T-cell (primary cell): ENCODE results near the gene MAPK9. TPM values are rescaled to one million over a fixed set of nuclear protein-coding genes. Genes with fewer than 3 reads are reported as not detected.

Experiments
- ATAC-seq, 4 experiments: fragments of 200-7000 bp in 3 of 4; fragments of 150-1000 bp in 1 of 4; cut with Tn5 transposase; replicated peaks in 1 of 4; 1 replicate in 3 of 4; 2 replicates in 1 of 4; pipeline ENCODE4 v1.10.0; 2021; ENCODE audit warnings: moderate library complexity in 3 of 4, mild to moderate bottlenecking in 2 of 4, moderate number of reproducible peaks in 1 of 4
- CTCF ChIA-PET, 2 donors: fragments of 300-600 bp; sonication (Branson Sonifier 250); formaldehyde crosslinking; loops; one replicate each; lab custom pipeline; 2022; ENCODE audit warnings: antibody characterized with exemption in 2 of 2; lab: Charles Lee
- POLR2A ChIA-PET, 2 donors: fragments of 300-600 bp; sonication (Branson Sonifier 250); formaldehyde crosslinking; loops; one replicate each; lab custom pipeline; 2022; ENCODE audit warnings: antibody characterized with exemption in 2 of 2; lab: Charles Lee
- DNase-seq, 35 experiments: peaks; one replicate each; pipeline versions ENCODE4 v3.0.0 to v3.0.0-alpha.2; 2013 to 2023
- H3K27ac ChIP-seq: one replicate; pipeline ENCODE4 v1.5.1; 2013; ENCODE audit warnings: low read length
- H3K27me3 ChIP-seq, 2 experiments: replicated peaks in 1 of 2; 1 replicate in 1 of 2; 2 replicates in 1 of 2; pipeline versions ENCODE4 v1.6.1 to v1.7.0; 2013; ENCODE audit warnings: low read length in 1 of 2, mixed read lengths in 1 of 2; ENCODE audit not compliant: control insufficient read depth in 2 of 2, insufficient read depth in 2 of 2; ENCODE audit errors: extremely low read depth in 1 of 2
- H3K36me3 ChIP-seq, 2 donors: 1 replicate in 1 of 2; 2 replicates in 1 of 2; pipeline versions ENCODE4 v1.6.1 to v1.7.0; 2013; ENCODE audit warnings: low read length in 1 of 2; ENCODE audit not compliant: control insufficient read depth in 2 of 2, insufficient read depth in 1 of 2; ENCODE audit errors: extremely low read depth in 1 of 2
- H3K4me1 ChIP-seq, 2 experiments: 1 replicate in 1 of 2; 2 replicates in 1 of 2; pipeline versions ENCODE4 v1.6.1 to v1.7.0; 2013; ENCODE audit warnings: low read length in 2 of 2, mixed read lengths in 1 of 2; ENCODE audit not compliant: insufficient read depth in 2 of 2, control insufficient read depth in 1 of 2; ENCODE audit errors: extremely low read depth in 1 of 2
- H3K4me3 ChIP-seq, 2 donors: 1 replicate in 1 of 2; 2 replicates in 1 of 2; pipeline versions ENCODE4 v1.5.1 to v1.7.0; 2013; ENCODE audit warnings: mild to moderate bottlenecking in 2 of 2, low read length in 1 of 2, moderate library complexity in 1 of 2; ENCODE audit not compliant: control insufficient read depth in 1 of 2; ENCODE audit errors: extremely low read depth in 1 of 2
- H3K9me3 ChIP-seq: 2 replicates; pipeline ENCODE4 v1.7.0; 2013
- H3K27ac Mint-ChIP-seq, 2 donors: one replicate each; pipeline ENCODE4 v1.8.0; 2020 to 2021; ENCODE audit warnings: mild to moderate bottlenecking in 2 of 2, mixed read lengths in 2 of 2
- H3K27me3 Mint-ChIP-seq, 2 donors: one replicate each; pipeline ENCODE4 v1.8.0; 2021 to 2022; ENCODE audit warnings: mixed read lengths in 2 of 2
- H3K36me3 Mint-ChIP-seq: one replicate; pipeline ENCODE4 v1.8.0; 2021; ENCODE audit warnings: mixed read lengths
- H3K4me1 Mint-ChIP-seq, 3 donors: one replicate each; pipeline ENCODE4 v1.8.0; 2020 to 2022; ENCODE audit warnings: mixed read lengths in 3 of 3, mild to moderate bottlenecking in 1 of 3
- H3K4me3 Mint-ChIP-seq, 3 donors: one replicate each; pipeline ENCODE4 v1.8.0; 2020 to 2022; ENCODE audit warnings: mild to moderate bottlenecking in 3 of 3, mixed read lengths in 3 of 3, moderate library complexity in 3 of 3
- H3K9me3 Mint-ChIP-seq, 3 donors: one replicate each; pipeline ENCODE4 v1.8.0; 2020 to 2022; ENCODE audit warnings: mixed read lengths in 3 of 3
- WGBS: methylation state at CpG from one replicate; pipeline ENCODE4 v1.1.5; 2013; ENCODE audit warnings: missing lambda C conversion rate; ENCODE audit not compliant: insufficient coverage; 5-methylcytosine and 5-hydroxymethylcytosine counted together
- total RNA-seq, 35 experiments: library from RNA in 6 of 35; stranded (reverse) in 6 of 35; fragments of 120-200 nt in 1 of 35; gene quantifications; one replicate each; pipeline versions ENCODE4 v1.2.1 to v1.2.4 and lab custom pipeline; 2013 to 2026

MAPK9 gene
- total RNA-seq, 5 donors from 2014 or later (not counting 1 experiment from before 2014, with no cell fraction given), result 28.3 to 35.8 (median 32.5) TPM

DNA sequence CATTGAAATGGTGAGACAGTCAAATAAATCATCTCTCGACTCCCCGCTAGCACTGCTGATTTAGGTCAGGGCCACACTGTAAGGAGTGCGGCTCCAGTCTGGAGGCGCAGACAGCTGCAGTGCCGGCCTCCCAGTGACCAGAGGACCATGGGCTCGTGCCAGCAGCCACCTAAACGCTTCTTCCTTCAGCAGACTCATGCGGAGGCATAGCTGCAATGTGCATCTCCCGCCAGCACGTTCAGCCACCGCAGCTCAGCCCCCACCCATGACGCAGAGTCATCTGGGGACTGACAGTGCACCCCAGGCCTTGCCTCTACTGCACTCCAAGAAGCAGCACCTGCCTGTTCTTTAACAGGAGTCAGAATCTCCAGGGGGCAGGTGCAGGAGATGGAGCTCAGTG lies 13.6 kb upstream of the MAPK9 start:
- no peak for ATAC-seq
- no peak for DNase-seq
- CTCF ChIA-PET, result no interaction called here

GRCh38 chr5:180304431-180305375 lies 12.8 kb upstream of the MAPK9 start:
- Histone ChIP-seq H3K9me3 (no peaks in the 10 kb centered on the region), H3K4me1 (no peaks in the 10 kb centered on the region), H3K4me3 (no peak overlapping the region), H3K36me3 (no peaks in the 10 kb centered on the region), H3K27ac (no peak overlapping the region), H3K27me3 (peaks cover 0 to 19% of the 10 kb centered on the region in 2 experiments)
- H3K36me3 Mint-ChIP-seq, result no peaks in the 10 kb centered on the region
- CTCF ChIA-PET, result interaction anchor here in 1 of 2 donors (1.2 kb wide), 1 partner anchor 24 kb away, joined by 3 read pairs; no protein-coding TSS in a partner anchor
- ATAC-seq (no peak), DNase-seq (no peak)
- H3K27me3 Mint-ChIP-seq, result peaks cover 0 to 10% of the 10 kb centered on the region in 2 donors
- no peaks in the 10 kb centered on the region for H3K4me1 Mint-ChIP-seq
- 90% methylated on average over 12 of the region's 18 CpGs for WGBS
- no peak overlapping the region for H3K27ac Mint-ChIP-seq
- no peak overlapping the region for H3K4me3 Mint-ChIP-seq
- H3K9me3 Mint-ChIP-seq, result no peaks in the 10 kb centered on the region
- POLR2A ChIA-PET, result no interaction called here

More for the DNA sequence above, 13.6 kb upstream of the MAPK9 start:
- no peaks in the 10 kb centered on the region for H3K36me3 ChIP-seq
- H3K4me1 Mint-ChIP-seq, result no peaks in the 10 kb centered on the region
- H3K27me3 Mint-ChIP-seq, result peaks cover 0 to 10% of the 10 kb centered on the region in 2 donors
- H3K36me3 Mint-ChIP-seq, result no peaks in the 10 kb centered on the region
- H3K27ac Mint-ChIP-seq, result no peak overlapping the region
- H3K4me3 Mint-ChIP-seq, result no peak overlapping the region
- WGBS, result 78% methylated on average over 11 of the region's 12 CpGs
- no peaks in the 10 kb centered on the region for H3K9me3 Mint-ChIP-seq
- H3K27me3 ChIP-seq, result peaks cover 0 to 19% of the 10 kb centered on the region in 2 experiments
- no peaks in the 10 kb centered on the region for H3K9me3 ChIP-seq
- H3K27ac ChIP-seq, result no peak overlapping the region
- H3K4me3 ChIP-seq, result no peak overlapping the region
- POLR2A ChIA-PET, result no interaction called here
- H3K4me1 ChIP-seq, result no peaks in the 10 kb centered on the region

DNA sequence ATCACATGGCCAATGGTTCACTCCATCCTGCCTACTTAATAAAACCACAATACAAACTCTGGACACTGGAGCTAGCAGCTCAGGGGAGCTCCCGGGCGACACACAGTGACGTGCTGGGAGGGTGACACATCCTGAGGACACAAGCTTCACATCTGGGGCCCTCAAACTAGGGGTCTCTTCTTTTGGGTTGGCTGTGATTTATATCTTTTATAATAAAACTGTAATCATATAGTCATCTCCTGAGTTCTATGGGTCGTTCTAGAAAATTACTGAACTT lies 12.1 kb upstream of the MAPK9 start:
- ATAC-seq (no peak), DNase-seq (no peak)
- no peak overlapping the region for H3K4me3 ChIP-seq
- Mint-ChIP-seq H3K36me3 (no peaks in the 10 kb centered on the region), H3K27ac (no peak overlapping the region), H3K9me3 (no peaks in the 10 kb centered on the region), H3K4me1 (no peaks in the 10 kb centered on the region), H3K4me3 (no peak overlapping the region), H3K27me3 (peaks cover 0 to 10% of the 10 kb centered on the region in 2 donors)
- peaks cover 0 to 19% of the 10 kb centered on the region in 2 experiments for H3K27me3 ChIP-seq
- H3K9me3 ChIP-seq, result no peaks in the 10 kb centered on the region
- H3K27ac ChIP-seq, result no peak overlapping the region
- WGBS, result no CpG with 5 or more reads among the region's 4 CpGs
- CTCF ChIA-PET, result interaction anchor here in 1 of 2 donors (1.2 kb wide), 1 partner anchor 25 kb away, joined by 3 read pairs; no protein-coding TSS in a partner anchor
- H3K4me1 ChIP-seq, result no peaks in the 10 kb centered on the region
- H3K36me3 ChIP-seq, result no peaks in the 10 kb centered on the region
- POLR2A ChIA-PET, result no interaction called here

DNA sequence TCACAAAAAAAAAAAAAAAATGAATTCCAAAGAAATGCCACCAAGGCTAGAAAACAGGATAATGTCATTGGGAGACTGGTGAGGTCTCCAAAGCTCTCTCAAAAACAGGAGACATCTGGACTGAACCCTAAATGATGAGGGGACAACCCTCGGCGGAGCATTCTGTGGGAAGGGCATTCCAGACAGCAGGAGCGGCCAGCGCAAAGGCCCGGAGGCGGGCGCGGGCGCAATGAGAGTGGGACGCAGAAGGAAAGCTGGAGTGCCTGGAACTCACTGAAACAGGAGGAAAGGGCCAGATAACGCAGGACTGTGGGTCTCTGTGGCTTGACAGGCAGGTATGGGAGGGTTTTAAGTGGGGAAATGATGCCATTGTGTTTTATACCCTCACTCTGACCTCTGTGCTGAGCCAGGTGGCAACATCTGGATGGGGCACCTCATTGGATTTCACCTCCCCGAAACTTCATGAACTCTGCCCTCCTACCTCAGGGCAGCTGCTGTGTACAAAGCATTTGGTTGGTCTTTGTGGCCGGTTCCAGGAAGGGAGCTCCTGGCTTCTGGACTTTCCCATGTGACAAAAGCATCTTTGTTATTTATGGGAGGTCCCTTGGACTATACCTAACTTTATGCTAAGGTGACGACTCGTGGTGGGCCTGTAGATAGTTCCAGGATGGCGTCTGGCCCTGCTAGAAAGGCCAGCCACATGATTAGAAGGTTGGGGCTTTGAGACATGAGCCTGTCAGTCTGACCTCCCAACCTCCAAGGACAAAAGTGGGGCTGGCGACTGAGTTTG lies 11.5 kb upstream of the MAPK9 start:
- ATAC-seq, result no peak
- CTCF ChIA-PET, result no interaction called here
- Mint-ChIP-seq H3K36me3 (no peaks in the 10 kb centered on the region), H3K9me3 (no peaks in the 10 kb centered on the region), H3K27me3 (peaks cover 0 to 10% of the 10 kb centered on the region in 2 donors), H3K4me3 (no peak overlapping the region), H3K4me1 (no peaks in the 10 kb centered on the region), H3K27ac (no peak overlapping the region)
- no peak for DNase-seq
- no peak overlapping the region for H3K27ac ChIP-seq
- H3K9me3 ChIP-seq, result no peaks in the 10 kb centered on the region
- peaks cover 0 to 19% of the 10 kb centered on the region in 2 experiments for H3K27me3 ChIP-seq
- WGBS, result 92% methylated on average over 10 of the region's 17 CpGs
- H3K4me1 ChIP-seq, result no peaks in the 10 kb centered on the region
- H3K36me3 ChIP-seq, result no peaks in the 10 kb centered on the region
- POLR2A ChIA-PET, result no interaction called here
- no peak overlapping the region for H3K4me3 ChIP-seq

DNA sequence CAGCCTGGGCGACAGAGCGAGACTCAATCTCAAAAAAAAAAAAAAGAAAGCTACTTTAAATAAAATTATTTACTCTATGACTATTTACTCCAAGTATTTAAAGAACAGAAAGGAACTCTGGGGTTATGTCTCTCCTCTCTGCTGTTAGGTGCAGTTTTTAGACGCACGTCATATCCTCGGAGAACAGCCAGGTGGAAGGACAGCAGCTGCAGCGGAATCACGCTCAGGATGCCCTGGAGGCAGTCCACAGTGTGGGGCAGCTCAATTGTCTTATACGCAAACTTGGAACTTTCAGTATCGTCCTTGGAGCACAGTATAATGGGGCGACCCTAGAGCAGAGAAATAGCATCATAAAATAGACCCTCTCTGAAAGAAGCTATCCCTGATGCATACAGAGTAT lies 10.4 kb upstream of the MAPK9 start:
- Histone ChIP-seq H3K27me3 (peaks cover 0 to 19% of the 10 kb centered on the region in 2 experiments), H3K27ac (no peak overlapping the region), H3K9me3 (no peaks in the 10 kb centered on the region), H3K4me1 (no peaks in the 10 kb centered on the region), H3K36me3 (no peaks in the 10 kb centered on the region), H3K4me3 (no peak overlapping the region)
- no peaks in the 10 kb centered on the region for H3K36me3 Mint-ChIP-seq
- peaks cover 0 to 10% of the 10 kb centered on the region in 2 donors for H3K27me3 Mint-ChIP-seq
- no peak overlapping the region for H3K27ac Mint-ChIP-seq
- WGBS, result 89% methylated on average over 8 of the region's 10 CpGs
- H3K4me1 Mint-ChIP-seq, result no peaks in the 10 kb centered on the region
- no peak overlapping the region for H3K4me3 Mint-ChIP-seq
- DNase-seq (no peak), ATAC-seq (no peak)
- ChIA-PET CTCF (no interaction called here), POLR2A (interaction anchor here in 1 of 2 donors (0.6 kb wide), 1 partner anchor 62 kb away, joined by 4 read pairs; no protein-coding TSS in a partner anchor)
- H3K9me3 Mint-ChIP-seq, result no peaks in the 10 kb centered on the region

DNA sequence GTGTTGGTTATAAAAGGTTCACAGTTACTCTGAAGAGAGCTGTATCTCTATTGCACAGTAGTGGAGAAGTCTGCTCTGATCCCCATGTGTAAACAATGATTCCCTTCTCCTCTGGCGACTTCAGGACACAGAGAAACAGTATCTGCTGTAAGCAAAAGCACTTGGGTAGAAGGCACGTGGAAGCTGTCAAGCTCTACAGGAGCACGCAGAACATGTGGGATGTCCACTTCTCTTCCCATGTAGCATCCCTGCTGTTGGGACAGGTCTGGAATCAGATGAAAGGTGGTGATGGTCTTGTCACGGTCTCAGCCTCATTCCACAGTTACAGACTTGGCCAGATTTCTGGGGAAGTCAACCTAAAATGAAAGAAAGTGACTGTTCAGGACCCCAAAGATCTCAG lies 9.4 kb upstream of the MAPK9 start:
- peaks cover 0 to 19% of the 10 kb centered on the region in 2 experiments for H3K27me3 ChIP-seq
- no peaks in the 10 kb centered on the region for H3K36me3 Mint-ChIP-seq
- H3K27ac ChIP-seq, result no peak overlapping the region
- H3K9me3 Mint-ChIP-seq, result no peaks in the 10 kb centered on the region
- POLR2A ChIA-PET, result no interaction called here
- H3K36me3 ChIP-seq, result no peaks in the 10 kb centered on the region
- H3K4me3 Mint-ChIP-seq, result no peak overlapping the region
- H3K4me1 ChIP-seq, result peaks cover 0 to 7% of the 10 kb centered on the region in 2 experiments
- CTCF ChIA-PET, result interaction anchor here in 1 of 2 donors (0.6 kb wide), 1 partner anchor 27 kb away, joined by 3 read pairs; no protein-coding TSS in a partner anchor
- H3K27ac Mint-ChIP-seq, result no peak overlapping the region
- no peaks in the 10 kb centered on the region for H3K9me3 ChIP-seq
- peaks cover 0 to 3% (median 3%) of the 10 kb centered on the region in 3 donors for H3K4me1 Mint-ChIP-seq
- peaks cover 0 to 10% of the 10 kb centered on the region in 2 donors for H3K27me3 Mint-ChIP-seq
- 100% methylated on average over 1 of the region's 4 CpGs for WGBS
- H3K4me3 ChIP-seq, result no peak overlapping the region
- DNase-seq, result no peak
- no peak for ATAC-seq
